ENCODE measurements around the gene DGKE.
A peak's percentile ranks its signal among the peaks of the same experiment; 100 is the strongest.

DGKE gene

GRCh38 chr17:56833809-56834379 is at the start of gene DGKE, which contains the start of gene C17orf67:
Gene DGKE (plus strand): TSS chr17:56834151. CDS start chr17:56834796, 645 bp downstream.
Gene C17orf67 (minus strand): TSS chr17:56833920. CDS start chr17:56815810, 18,110 bp downstream.
- peak; percentile 99 for DNase-seq (ENCODE audit: low spot score)

GRCh38 chr17:56785405-56785804 is 48.5 kb upstream of the DGKE start:
- DNase-seq (ENCODE audit: low spot score), result no peak

- no peak for DNase-seq (ENCODE audit: low spot score)
Measured at GRCh38 chr17:56785997-56786680, 47.8 kb upstream of the DGKE start.

GRCh38 chr17:56786989-56787482 is 46.9 kb upstream of the DGKE start:
- no peak for DNase-seq (ENCODE audit: low spot score)

GRCh38 chr17:56792267-56792666 is 41.7 kb upstream of the DGKE start:
- DNase-seq (ENCODE audit: low spot score), result no peak

- no peak for DNase-seq (ENCODE audit: low spot score)
Measured at GRCh38 chr17:56793531-56793930, 40.4 kb upstream of the DGKE start.

GRCh38 chr17:56793957-56794356 is 40.0 kb upstream of the DGKE start:
- no peak for DNase-seq (ENCODE audit: low spot score)

- DNase-seq (ENCODE audit: low spot score), result no peak
Measured at GRCh38 chr17:56795221-56795865, 38.6 kb upstream of the DGKE start.

- no peak for DNase-seq (ENCODE audit: low spot score)
Measured at GRCh38 chr17:56796536-56796935, 37.4 kb upstream of the DGKE start.

- DNase-seq (ENCODE audit: low spot score), result no peak
Measured at GRCh38 chr17:56798916-56799315, 35.0 kb upstream of the DGKE start.

GRCh38 chr17:56801459-56802178 is 32.3 kb upstream of the DGKE start:
- no peak for DNase-seq (ENCODE audit: low spot score)

- no peak for DNase-seq (ENCODE audit: low spot score)
Measured at GRCh38 chr17:56803071-56803470, 30.9 kb upstream of the DGKE start.

GRCh38 chr17:56804454-56804853 is 29.5 kb upstream of the DGKE start:
- DNase-seq (ENCODE audit: low spot score), result no peak

- DNase-seq (ENCODE audit: low spot score), result no peak
Measured at GRCh38 chr17:56806949-56807348, 27.0 kb upstream of the DGKE start.

GRCh38 chr17:56807723-56808122 is 26.2 kb upstream of the DGKE start:
- DNase-seq (ENCODE audit: low spot score), result no peak

- no peak for DNase-seq (ENCODE audit: low spot score)
Measured at GRCh38 chr17:56808503-56808902, 25.4 kb upstream of the DGKE start.

GRCh38 chr17:56809106-56809819 is 24.7 kb upstream of the DGKE start:
- no peak for DNase-seq (ENCODE audit: low spot score)

GRCh38 chr17:56809820-56810179 is 24.2 kb upstream of the DGKE start:
- DNase-seq (ENCODE audit: low spot score), result no peak

- no peak for DNase-seq (ENCODE audit: low spot score)
Measured at GRCh38 chr17:56810343-56810742, 23.6 kb upstream of the DGKE start.

GRCh38 chr17:56810891-56811775 is 22.8 kb upstream of the DGKE start:
- DNase-seq (ENCODE audit: low spot score), result no peak

GRCh38 chr17:56812901-56813388 is 21.0 kb upstream of the DGKE start:
- DNase-seq (ENCODE audit: low spot score), result peak; percentile 24

All from D341Med (cell line).